ENCODE data around the gene PSMD8. TPM values are rescaled to one million over a fixed set of nuclear protein-coding genes. Genes with fewer than 3 reads are reported as not detected.
"Not testable (repeated sequence)": the region's sequence is repeated elsewhere in the genome, so short reads cannot be mapped to it uniquely, and the experiment has no call there.

Gene PSMD8
- total RNA-seq, 1 donor from 2014 or later: 128 TPM

DNA sequence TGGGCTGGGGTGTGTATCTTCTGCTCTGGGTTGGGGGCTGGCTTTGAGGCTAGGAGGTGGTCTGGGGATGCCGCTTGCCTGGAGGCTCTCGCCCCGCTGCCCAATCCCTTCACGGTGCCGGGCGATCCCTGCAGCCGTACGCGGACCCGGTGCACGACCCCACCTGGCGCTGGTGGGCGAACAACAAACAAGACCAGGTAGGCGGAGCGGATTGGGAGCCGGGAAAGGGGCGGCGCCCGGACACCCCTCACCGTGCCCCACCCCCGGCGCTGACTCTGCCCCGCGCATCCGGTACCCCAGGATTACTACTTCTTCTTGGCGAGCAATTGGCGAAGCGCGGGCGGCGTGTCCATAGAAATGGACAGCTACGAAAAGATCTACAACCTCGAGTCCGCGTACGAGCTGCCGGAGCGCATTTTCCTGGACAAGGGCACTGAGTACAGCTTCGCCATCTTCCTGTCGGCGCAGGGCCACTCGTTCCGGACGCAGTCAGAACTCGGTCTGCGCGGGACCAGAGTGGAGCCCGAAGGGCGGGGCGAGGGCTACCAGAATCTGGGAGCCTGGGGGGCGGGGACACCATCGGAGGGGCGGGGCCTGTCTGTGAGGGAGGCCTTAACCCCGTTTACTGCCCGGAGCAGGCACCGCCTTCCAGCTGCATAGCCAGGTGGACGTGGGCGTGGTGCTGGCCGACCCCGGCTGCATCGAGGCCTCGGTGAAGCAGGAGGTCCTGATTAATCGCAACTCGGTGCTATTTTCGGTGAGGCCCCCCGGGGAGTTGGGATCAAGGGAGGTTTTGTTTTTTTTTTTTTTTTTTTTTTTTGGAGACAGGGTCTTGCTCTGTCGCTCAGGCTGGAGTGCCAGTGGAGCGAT, 12.1 kb upstream of the PSMD8 start:
- Mint-ChIP-seq H3K27ac (peak overlapping the region; percentile 91), H3K9me3 (ENCODE audit: low read depth) (no peaks in the 10 kb centered on the region), H3K4me1 (ENCODE audit: low read depth) (no peaks in the 10 kb centered on the region), H3K4me3 (ENCODE audit: low read depth) (peak overlapping the region; percentile 83), H3K27me3 (peaks cover 43% of the 10 kb centered on the region), H3K36me3 (ENCODE audit: insufficient read depth) (no peaks in the 10 kb centered on the region)
- TF ChIP-seq, protein P1, sequence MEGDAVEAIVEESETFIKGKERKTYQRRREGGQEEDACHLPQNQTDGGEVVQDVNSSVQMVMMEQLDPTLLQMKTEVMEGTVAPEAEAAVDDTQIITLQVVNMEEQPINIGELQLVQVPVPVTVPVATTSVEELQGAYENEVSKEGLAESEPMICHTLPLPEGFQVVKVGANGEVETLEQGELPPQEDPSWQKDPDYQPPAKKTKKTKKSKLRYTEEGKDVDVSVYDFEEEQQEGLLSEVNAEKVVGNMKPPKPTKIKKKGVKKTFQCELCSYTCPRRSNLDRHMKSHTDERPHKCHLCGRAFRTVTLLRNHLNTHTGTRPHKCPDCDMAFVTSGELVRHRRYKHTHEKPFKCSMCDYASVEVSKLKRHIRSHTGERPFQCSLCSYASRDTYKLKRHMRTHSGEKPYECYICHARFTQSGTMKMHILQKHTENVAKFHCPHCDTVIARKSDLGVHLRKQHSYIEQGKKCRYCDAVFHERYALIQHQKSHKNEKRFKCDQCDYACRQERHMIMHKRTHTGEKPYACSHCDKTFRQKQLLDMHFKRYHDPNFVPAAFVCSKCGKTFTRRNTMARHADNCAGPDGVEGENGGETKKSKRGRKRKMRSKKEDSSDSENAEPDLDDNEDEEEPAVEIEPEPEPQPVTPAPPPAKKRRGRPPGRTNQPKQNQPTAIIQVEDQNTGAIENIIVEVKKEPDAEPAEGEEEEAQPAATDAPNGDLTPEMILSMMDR (IDR thresholded peaks at IDR 0.05; ENCODE audit: unreplicated experiment): no peak
- peak; percentile 75 for DNase-seq (ENCODE audit: low spot score, unreplicated experiment)

DNA sequence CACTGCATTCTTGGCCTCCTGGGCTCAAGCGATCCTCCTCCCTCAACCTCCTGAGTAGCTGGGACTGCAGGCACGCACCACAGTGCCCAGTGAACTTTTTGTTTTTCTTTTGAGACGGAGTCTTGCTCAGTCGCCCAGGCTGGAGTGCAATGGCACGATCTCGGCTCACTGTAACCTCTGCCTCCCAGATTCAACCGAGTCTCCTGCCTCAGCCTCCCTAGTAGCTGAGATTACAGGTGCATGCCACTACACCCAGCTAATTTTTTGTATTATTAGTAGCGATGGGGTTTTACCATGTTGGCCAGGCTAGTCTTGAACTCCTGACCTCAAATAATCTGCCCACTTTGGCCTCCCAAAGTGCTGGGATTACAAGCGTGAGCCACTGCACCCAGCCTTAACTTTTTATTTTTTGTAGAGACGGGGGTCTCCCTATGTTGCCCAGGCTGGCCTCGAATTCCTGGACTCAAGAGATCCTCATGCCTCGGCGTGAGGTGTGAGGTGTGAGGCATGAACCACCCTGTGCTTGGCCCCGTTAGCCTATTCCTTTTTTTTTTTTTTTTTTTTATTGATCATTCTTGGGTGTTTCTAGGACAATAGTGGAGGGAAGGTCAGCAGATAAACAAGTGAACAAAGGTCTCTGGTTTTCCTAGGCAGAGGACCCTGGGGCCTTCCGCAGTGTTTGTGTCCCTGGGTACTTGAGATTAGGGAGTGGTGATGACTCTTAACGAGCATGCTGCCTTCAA, 11.3 kb upstream of the PSMD8 start:
- H3K27me3 Mint-ChIP-seq: peaks cover 39% of the 10 kb centered on the region
- not testable (repeated sequence) for H3K36me3 Mint-ChIP-seq (ENCODE audit: insufficient read depth)
- peak overlapping the region; percentile 57 for H3K27ac Mint-ChIP-seq

GRCh38 chr19:38367041-38367440, 7.3 kb upstream of the PSMD8 start:
- no peaks in the 10 kb centered on the region for H3K4me1 Mint-ChIP-seq (ENCODE audit: low read depth)
- H3K9me3 Mint-ChIP-seq (ENCODE audit: low read depth): no peaks in the 10 kb centered on the region
- peak overlapping the region; percentile 24 for H3K27ac Mint-ChIP-seq
- H3K27me3 Mint-ChIP-seq: peaks cover 23% of the 10 kb centered on the region
- no peak for DNase-seq (ENCODE audit: low spot score, unreplicated experiment)
- no peak overlapping the region for H3K4me3 Mint-ChIP-seq (ENCODE audit: low read depth)
- no peaks in the 10 kb centered on the region for H3K36me3 Mint-ChIP-seq (ENCODE audit: insufficient read depth)
- TF ChIP-seq, protein P1 (IDR thresholded peaks at IDR 0.05; ENCODE audit: unreplicated experiment): no peak

More for the DNA sequence above, 11.3 kb upstream of the PSMD8 start:
- not testable (repeated sequence) for H3K4me1 Mint-ChIP-seq (ENCODE audit: low read depth); H3K9me3 Mint-ChIP-seq (ENCODE audit: low read depth); DNase-seq (ENCODE audit: low spot score, unreplicated experiment)
- H3K4me3 Mint-ChIP-seq (ENCODE audit: low read depth): peak overlapping the region; percentile 83

- Mint-ChIP-seq H3K27me3 (peaks cover 23% of the 10 kb centered on the region), H3K4me1 (ENCODE audit: low read depth) (peaks cover 3% of the 10 kb centered on the region), H3K9me3 (ENCODE audit: low read depth) (no peaks in the 10 kb centered on the region), H3K36me3 (ENCODE audit: insufficient read depth) (no peaks in the 10 kb centered on the region), H3K4me3 (ENCODE audit: low read depth) (no peak overlapping the region), H3K27ac (no peak overlapping the region)
- TF ChIP-seq, protein P1 (IDR thresholded peaks at IDR 0.05; ENCODE audit: unreplicated experiment): no peak
- DNase-seq (ENCODE audit: low spot score, unreplicated experiment): no peak
Observed at GRCh38 chr19:38369584-38369983, 4.8 kb upstream of the PSMD8 start.

DNA sequence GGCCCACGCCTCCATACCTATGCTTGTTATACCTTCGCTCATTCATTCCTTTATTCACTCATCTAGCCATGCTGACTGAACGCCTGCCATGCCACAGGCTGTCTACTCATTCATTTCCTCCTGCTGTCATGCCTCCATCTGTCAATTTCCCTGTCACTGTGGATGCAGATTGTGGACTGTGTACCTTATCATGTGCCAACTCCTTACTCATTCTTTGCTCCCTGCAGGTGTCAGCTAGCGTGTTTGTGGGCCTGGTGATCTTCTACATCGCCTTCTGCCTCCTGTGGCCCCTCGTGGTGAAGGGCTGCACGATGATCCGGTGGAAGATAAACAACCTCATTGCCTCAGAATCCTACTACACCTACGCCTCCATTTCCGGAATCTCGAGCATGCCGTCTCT, 4.1 kb upstream of the PSMD8 start:
- H3K27me3 Mint-ChIP-seq: peaks cover 23% of the 10 kb centered on the region
- H3K4me3 Mint-ChIP-seq (ENCODE audit: low read depth): no peak overlapping the region
- peaks cover 1% of the 10 kb centered on the region for H3K36me3 Mint-ChIP-seq (ENCODE audit: insufficient read depth)
- no peak for DNase-seq (ENCODE audit: low spot score, unreplicated experiment)
- H3K27ac Mint-ChIP-seq: no peak overlapping the region
- H3K4me1 Mint-ChIP-seq (ENCODE audit: low read depth): peaks cover 6% of the 10 kb centered on the region
- TF ChIP-seq, protein P1 (IDR thresholded peaks at IDR 0.05; ENCODE audit: unreplicated experiment): no peak
- no peaks in the 10 kb centered on the region for H3K9me3 Mint-ChIP-seq (ENCODE audit: low read depth)
